Mesothelial cell of epicardium (in vitro differentiated cells): ENCODE measurements around the gene GMPR. TPM values are rescaled to one million over a fixed set of nuclear protein-coding genes. Genes with fewer than 3 reads are reported as not detected.

Experiments
- DNase-seq, 2 experiments: peaks; one replicate each; pipeline ENCODE4 v3.0.0; 2021; ENCODE audit warnings: low spot score in 2 of 2; ENCODE audit not compliant: unreplicated experiment in 2 of 2
- H3K27ac Mint-ChIP-seq: 2 replicates; pipeline ENCODE4 v1.8.0; 2021; ENCODE audit warnings: mixed read lengths
- H3K27me3 Mint-ChIP-seq: 2 replicates; pipeline ENCODE4 v1.8.0; 2021; ENCODE audit warnings: low read depth, mixed read lengths
- H3K36me3 Mint-ChIP-seq: 2 replicates; pipeline ENCODE4 v1.8.0; 2021; ENCODE audit warnings: mixed read lengths
- H3K4me1 Mint-ChIP-seq: 2 replicates; pipeline ENCODE4 v1.8.0; 2021; ENCODE audit warnings: mixed read lengths
- H3K4me3 Mint-ChIP-seq: 2 replicates; pipeline ENCODE4 v1.8.0; 2021; ENCODE audit warnings: mild to moderate bottlenecking, moderate library complexity, mixed read lengths
- H3K9me3 Mint-ChIP-seq: 2 replicates; pipeline ENCODE4 v1.8.0; 2021; ENCODE audit warnings: mixed read lengths
- CTCF ChIP-seq: fragments of 200-600 bp; sonication (generic); IDR thresholded peaks from one replicate; pipeline ENCODE4 v1.5.0; 2021; ENCODE audit warnings: antibody characterized with exemption; ENCODE audit not compliant: unreplicated experiment
- total RNA-seq: library from RNA; stranded (reverse); gene quantifications from 3 replicates; pipeline ENCODE4 v1.2.1, GENCODE V29; 2021

GMPR gene
- total RNA-seq, 1 donor from 2014 or later: 4.0 TPM

- TF ChIP-seq CTCF: no peak
- H3K4me3 Mint-ChIP-seq: no peak overlapping the region
- H3K36me3 Mint-ChIP-seq: peaks cover 15% of the 10 kb centered on the region
- no peak for DNase-seq
- H3K27ac Mint-ChIP-seq: no peak overlapping the region
- H3K27me3 Mint-ChIP-seq: no peaks in the 10 kb centered on the region
- H3K9me3 Mint-ChIP-seq: no peaks in the 10 kb centered on the region
- no peaks in the 10 kb centered on the region for H3K4me1 Mint-ChIP-seq
These were observed 63.1 kb downstream of the GMPR start for GRCh38 chr6:16301511-16301910.

- H3K36me3 Mint-ChIP-seq: peaks cover 21% of the 10 kb centered on the region
- no peak for TF ChIP-seq CTCF
- DNase-seq: no peak
- H3K4me3 Mint-ChIP-seq: no peak overlapping the region
- no peaks in the 10 kb centered on the region for H3K27me3 Mint-ChIP-seq
- H3K4me1 Mint-ChIP-seq: no peaks in the 10 kb centered on the region
- H3K9me3 Mint-ChIP-seq: no peaks in the 10 kb centered on the region
- no peak overlapping the region for H3K27ac Mint-ChIP-seq
These were observed 64.5 kb downstream of the GMPR start for GRCh38 chr6:16302721-16303552.

GRCh38 chr6:16305246-16305725 lies 66.9 kb downstream of the GMPR start:
- no peak for TF ChIP-seq CTCF
- H3K27ac Mint-ChIP-seq: no peak overlapping the region
- no peak for DNase-seq
- no peaks in the 10 kb centered on the region for H3K27me3 Mint-ChIP-seq
- peaks cover 30% of the 10 kb centered on the region for H3K36me3 Mint-ChIP-seq
- H3K4me1 Mint-ChIP-seq: no peaks in the 10 kb centered on the region
- H3K9me3 Mint-ChIP-seq: no peaks in the 10 kb centered on the region
- H3K4me3 Mint-ChIP-seq: no peak overlapping the region

GRCh38 chr6:16305788-16306187 lies 67.4 kb downstream of the GMPR start:
- H3K27ac Mint-ChIP-seq: no peak overlapping the region
- no peak overlapping the region for H3K4me3 Mint-ChIP-seq
- H3K9me3 Mint-ChIP-seq: no peaks in the 10 kb centered on the region
- peaks cover 30% of the 10 kb centered on the region for H3K36me3 Mint-ChIP-seq
- no peaks in the 10 kb centered on the region for H3K4me1 Mint-ChIP-seq
- no peak for DNase-seq
- TF ChIP-seq CTCF: no peak
- no peaks in the 10 kb centered on the region for H3K27me3 Mint-ChIP-seq

- Mint-ChIP-seq H3K4me1 (no peaks in the 10 kb centered on the region), H3K9me3 (no peaks in the 10 kb centered on the region), H3K27ac (no peak overlapping the region), H3K27me3 (no peaks in the 10 kb centered on the region), H3K36me3 (peaks cover 30% of the 10 kb centered on the region), H3K4me3 (no peak overlapping the region)
- no peak for DNase-seq
- TF ChIP-seq CTCF: no peak
These were observed 67.9 kb downstream of the GMPR start for GRCh38 chr6:16306334-16306733.
